Measurements from ENCODE around the gene CELF1. TPM values are rescaled to one million over a fixed set of nuclear protein-coding genes. Genes with fewer than 3 reads are reported as not detected.

The CELF1 gene
- total and polyA plus RNA-seq, 9 of the 15 experiments (the other 6 are each of a cell fraction or from before 2014, with no cell fraction given) = 11.3 to 142 (median 77.4) TPM

DNA sequence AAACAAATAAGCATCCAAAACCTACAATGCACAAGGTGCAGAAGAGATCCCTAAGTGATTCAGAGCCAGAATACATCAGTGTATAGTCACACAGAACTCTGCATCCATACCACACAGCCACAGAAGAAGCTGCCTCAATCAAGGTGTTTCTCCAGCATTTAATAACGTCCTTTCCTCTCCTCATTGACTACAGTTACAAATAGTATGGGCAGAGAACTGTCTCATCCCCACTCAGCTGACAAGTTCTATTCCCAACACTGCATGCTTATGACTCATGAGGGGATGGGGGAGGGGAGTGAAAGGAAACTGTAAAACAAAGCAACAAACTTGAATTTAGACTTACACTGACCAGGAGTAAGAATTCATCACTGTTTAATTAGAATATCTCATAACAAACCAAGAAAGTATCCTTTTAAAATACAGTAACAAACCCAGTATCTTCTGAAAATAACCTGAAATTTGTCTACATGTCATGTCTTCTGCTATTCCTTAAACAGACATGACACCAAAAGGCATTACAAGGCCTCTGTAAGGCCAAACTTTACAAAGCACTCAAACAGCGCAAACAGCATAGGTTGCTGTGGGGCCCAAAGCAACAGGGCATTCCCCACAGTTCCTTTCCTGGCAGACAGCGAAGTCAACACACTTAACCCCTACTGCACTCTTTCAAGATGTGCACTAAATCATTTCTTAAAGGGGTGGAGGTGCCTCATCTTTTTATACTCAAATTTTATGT is 29.3 kb downstream of the CELF1 start (continued):
- TF ChIP-seq, protein P1, sequence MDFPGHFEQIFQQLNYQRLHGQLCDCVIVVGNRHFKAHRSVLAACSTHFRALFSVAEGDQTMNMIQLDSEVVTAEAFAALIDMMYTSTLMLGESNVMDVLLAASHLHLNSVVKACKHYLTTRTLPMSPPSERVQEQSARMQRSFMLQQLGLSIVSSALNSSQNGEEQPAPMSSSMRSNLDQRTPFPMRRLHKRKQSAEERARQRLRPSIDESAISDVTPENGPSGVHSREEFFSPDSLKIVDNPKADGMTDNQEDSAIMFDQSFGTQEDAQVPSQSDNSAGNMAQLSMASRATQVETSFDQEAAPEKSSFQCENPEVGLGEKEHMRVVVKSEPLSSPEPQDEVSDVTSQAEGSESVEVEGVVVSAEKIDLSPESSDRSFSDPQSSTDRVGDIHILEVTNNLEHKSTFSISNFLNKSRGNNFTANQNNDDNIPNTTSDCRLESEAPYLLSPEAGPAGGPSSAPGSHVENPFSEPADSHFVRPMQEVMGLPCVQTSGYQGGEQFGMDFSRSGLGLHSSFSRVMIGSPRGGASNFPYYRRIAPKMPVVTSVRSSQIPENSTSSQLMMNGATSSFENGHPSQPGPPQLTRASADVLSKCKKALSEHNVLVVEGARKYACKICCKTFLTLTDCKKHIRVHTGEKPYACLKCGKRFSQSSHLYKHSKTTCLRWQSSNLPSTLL (IDR thresholded peaks at IDR 0.05) = no peak
- TF ChIP-seq HNRNPL (IDR thresholded peaks at IDR 0.05; ENCODE audit: low read depth, low read length) (no peak), MAFK (IDR thresholded peaks at IDR 0.05; ENCODE audit: low read length) (no peak), NCOR1 (IDR thresholded peaks at IDR 0.05) (0 out of 2 replicates have a peak, but pooled peaks have one; percentile 8), TRIM28 (IDR thresholded peaks at IDR 0.05) (no peak), ZNF232 (CRISPR knock-in tag; IDR thresholded peaks at IDR 0.05) (no peak), RUNX1 (IDR thresholded peaks at IDR 0.05; ENCODE audit: low read depth) (no peak), CCNT2 (IDR thresholded peaks at IDR 0.05; ENCODE audit: borderline replicate concordance, extremely low read depth, insufficient read length, low read depth, low read length) (no peak), ZNF717 (CRISPR knock-in tag; IDR thresholded peaks at IDR 0.05) (no peak), SNRNP70 (optimal IDR thresholded peaks at IDR 0.05; ENCODE audit: low read depth, low read length) (no peak), GABPB2 (CRISPR knock-in tag; conservative IDR thresholded peaks at IDR 0.05) (no peak), ZNF668 (CRISPR knock-in tag; IDR thresholded peaks at IDR 0.05) (no peak), SMARCE1 (IDR thresholded peaks at IDR 0.05) (peak; percentile 81), CBFA2T2 (conservative IDR thresholded peaks at IDR 0.05) (no peak)
- TF ChIP-seq, protein P2, sequence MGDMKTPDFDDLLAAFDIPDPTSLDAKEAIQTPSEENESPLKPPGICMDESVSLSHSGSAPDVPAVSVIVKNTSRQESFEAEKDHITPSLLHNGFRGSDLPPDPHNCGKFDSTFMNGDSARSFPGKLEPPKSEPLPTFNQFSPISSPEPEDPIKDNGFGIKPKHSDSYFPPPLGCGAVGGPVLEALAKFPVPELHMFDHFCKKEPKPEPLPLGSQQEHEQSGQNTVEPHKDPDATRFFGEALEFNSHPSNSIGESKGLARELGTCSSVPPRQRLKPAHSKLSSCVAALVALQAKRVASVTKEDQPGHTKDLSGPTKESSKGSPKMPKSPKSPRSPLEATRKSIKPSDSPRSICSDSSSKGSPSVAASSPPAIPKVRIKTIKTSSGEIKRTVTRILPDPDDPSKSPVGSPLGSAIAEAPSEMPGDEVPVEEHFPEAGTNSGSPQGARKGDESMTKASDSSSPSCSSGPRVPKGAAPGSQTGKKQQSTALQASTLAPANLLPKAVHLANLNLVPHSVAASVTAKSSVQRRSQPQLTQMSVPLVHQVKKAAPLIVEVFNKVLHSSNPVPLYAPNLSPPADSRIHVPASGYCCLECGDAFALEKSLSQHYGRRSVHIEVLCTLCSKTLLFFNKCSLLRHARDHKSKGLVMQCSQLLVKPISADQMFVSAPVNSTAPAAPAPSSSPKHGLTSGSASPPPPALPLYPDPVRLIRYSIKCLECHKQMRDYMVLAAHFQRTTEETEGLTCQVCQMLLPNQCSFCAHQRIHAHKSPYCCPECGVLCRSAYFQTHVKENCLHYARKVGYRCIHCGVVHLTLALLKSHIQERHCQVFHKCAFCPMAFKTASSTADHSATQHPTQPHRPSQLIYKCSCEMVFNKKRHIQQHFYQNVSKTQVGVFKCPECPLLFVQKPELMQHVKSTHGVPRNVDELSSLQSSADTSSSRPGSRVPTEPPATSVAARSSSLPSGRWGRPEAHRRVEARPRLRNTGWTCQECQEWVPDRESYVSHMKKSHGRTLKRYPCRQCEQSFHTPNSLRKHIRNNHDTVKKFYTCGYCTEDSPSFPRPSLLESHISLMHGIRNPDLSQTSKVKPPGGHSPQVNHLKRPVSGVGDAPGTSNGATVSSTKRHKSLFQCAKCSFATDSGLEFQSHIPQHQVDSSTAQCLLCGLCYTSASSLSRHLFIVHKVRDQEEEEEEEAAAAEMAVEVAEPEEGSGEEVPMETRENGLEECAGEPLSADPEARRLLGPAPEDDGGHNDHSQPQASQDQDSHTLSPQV (IDR thresholded peaks at IDR 0.05) = peak; percentile 40; the same call in 1 of the 2 replicates
- TF ChIP-seq, protein P3, sequence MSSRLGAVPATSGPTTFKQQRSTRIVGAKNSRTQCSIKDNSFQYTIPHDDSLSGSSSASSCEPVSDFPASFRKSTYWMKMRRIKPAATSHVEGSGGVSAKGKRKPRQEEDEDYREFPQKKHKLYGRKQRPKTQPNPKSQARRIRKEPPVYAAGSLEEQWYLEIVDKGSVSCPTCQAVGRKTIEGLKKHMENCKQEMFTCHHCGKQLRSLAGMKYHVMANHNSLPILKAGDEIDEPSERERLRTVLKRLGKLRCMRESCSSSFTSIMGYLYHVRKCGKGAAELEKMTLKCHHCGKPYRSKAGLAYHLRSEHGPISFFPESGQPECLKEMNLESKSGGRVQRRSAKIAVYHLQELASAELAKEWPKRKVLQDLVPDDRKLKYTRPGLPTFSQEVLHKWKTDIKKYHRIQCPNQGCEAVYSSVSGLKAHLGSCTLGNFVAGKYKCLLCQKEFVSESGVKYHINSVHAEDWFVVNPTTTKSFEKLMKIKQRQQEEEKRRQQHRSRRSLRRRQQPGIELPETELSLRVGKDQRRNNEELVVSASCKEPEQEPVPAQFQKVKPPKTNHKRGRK (tag; IDR thresholded peaks at IDR 0.05) = no peak
- TF ChIP-seq, protein P4, sequence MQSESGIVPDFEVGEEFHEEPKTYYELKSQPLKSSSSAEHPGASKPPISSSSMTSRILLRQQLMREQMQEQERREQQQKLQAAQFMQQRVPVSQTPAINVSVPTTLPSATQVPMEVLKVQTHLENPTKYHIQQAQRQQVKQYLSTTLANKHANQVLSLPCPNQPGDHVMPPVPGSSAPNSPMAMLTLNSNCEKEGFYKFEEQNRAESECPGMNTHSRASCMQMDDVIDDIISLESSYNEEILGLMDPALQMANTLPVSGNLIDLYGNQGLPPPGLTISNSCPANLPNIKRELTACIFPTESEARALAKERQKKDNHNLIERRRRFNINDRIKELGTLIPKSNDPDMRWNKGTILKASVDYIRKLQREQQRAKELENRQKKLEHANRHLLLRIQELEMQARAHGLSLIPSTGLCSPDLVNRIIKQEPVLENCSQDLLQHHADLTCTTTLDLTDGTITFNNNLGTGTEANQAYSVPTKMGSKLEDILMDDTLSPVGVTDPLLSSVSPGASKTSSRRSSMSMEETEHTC (IDR thresholded peaks at IDR 0.05) = peak; percentile 53; the same call in 1 of the 2 replicates
- TF ChIP-seq, protein P5, sequence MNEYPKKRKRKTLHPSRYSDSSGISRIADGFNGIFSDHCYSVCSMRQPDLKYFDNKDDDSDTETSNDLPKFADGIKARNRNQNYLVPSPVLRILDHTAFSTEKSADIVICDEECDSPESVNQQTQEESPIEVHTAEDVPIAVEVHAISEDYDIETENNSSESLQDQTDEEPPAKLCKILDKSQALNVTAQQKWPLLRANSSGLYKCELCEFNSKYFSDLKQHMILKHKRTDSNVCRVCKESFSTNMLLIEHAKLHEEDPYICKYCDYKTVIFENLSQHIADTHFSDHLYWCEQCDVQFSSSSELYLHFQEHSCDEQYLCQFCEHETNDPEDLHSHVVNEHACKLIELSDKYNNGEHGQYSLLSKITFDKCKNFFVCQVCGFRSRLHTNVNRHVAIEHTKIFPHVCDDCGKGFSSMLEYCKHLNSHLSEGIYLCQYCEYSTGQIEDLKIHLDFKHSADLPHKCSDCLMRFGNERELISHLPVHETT (CRISPR knock-in tag; conservative IDR thresholded peaks at IDR 0.05 in 1 of 2, IDR thresholded peaks at IDR 0.05 in 1 of 2) = no peak
